Hepatocyte (in vitro differentiated cells): ENCODE results near the gene TCERG1.

Experiments used
- EZH2 ChIP-seq: fragments of 200-600 bp; sonication (generic); IDR thresholded peaks from 2 replicates; pipeline ENCODE4 v1.6.1; 2016; ENCODE audit warnings: antibody characterized with exemption, mild to moderate bottlenecking, borderline replicate concordance
- TF ChIP-seq, protein P1 (sequence below): fragments of 200-600 bp; sonication (generic); IDR thresholded peaks from 2 replicates; pipeline ENCODE4 v1.5.1; 2016; ENCODE audit warnings: antibody characterized with exemption, mild to moderate bottlenecking; ENCODE audit not compliant: poor library complexity

DNA sequence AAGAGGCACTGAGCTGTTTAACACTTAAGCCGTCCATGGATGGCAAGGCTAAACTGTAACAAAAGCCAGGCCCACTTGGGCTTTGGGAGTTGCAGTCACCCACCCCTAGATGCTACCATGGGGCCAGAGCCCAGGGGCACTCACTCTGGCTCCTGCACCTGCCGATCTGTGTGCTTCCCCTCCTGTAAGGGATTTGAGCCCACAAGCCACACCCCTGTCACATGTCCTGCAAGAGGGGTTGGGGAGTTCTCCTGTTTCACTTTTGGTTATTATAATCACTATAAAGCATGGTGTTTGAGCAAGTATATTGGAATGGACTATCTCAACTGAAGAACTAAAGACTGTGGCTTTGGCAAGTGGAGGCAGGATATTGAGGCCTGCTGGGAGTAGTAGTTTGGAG is 82.9 kb downstream of the TCERG1 start:
- TF ChIP-seq, protein P1, sequence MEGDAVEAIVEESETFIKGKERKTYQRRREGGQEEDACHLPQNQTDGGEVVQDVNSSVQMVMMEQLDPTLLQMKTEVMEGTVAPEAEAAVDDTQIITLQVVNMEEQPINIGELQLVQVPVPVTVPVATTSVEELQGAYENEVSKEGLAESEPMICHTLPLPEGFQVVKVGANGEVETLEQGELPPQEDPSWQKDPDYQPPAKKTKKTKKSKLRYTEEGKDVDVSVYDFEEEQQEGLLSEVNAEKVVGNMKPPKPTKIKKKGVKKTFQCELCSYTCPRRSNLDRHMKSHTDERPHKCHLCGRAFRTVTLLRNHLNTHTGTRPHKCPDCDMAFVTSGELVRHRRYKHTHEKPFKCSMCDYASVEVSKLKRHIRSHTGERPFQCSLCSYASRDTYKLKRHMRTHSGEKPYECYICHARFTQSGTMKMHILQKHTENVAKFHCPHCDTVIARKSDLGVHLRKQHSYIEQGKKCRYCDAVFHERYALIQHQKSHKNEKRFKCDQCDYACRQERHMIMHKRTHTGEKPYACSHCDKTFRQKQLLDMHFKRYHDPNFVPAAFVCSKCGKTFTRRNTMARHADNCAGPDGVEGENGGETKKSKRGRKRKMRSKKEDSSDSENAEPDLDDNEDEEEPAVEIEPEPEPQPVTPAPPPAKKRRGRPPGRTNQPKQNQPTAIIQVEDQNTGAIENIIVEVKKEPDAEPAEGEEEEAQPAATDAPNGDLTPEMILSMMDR: no peak
- TF ChIP-seq EZH2: no peak
